Panc1 (cell line): Measurements from ENCODE around the gene RAD51AP1.

Experiments
- CTCF ChIP-seq: fragments of 450-650 bp; IDR thresholded peaks from 2 replicates; pipeline ENCODE4 v1.5.1; 2017; ENCODE audit warnings: mild to moderate bottlenecking
- POLR2AphosphoS5 ChIP-seq: IDR thresholded peaks from 2 replicates; pipeline ENCODE4 v1.6.1; 2012; ENCODE audit warnings: mild to moderate bottlenecking, low read depth, low read length, moderate library complexity
- REST ChIP-seq, 2 experiments: IDR thresholded peaks; 2 replicates each; pipeline ENCODE4 v1.6.1; 2011 to 2012; ENCODE audit warnings: low read depth in 2 of 2, control low read depth in 1 of 2, low read length in 1 of 2, mild to moderate bottlenecking in 1 of 2, moderate library complexity in 1 of 2; ENCODE audit not compliant: insufficient read depth in 1 of 2
- SIN3A ChIP-seq: IDR thresholded peaks from 2 replicates; pipeline ENCODE4 v1.6.1; 2012; ENCODE audit warnings: low read depth, mild to moderate bottlenecking, low read length, moderate library complexity, borderline replicate concordance; ENCODE audit not compliant: insufficient read depth
- TCF7L2 ChIP-seq: IDR thresholded peaks from 2 replicates; pipeline ENCODE4 v1.6.1; 2011; ENCODE audit warnings: mild to moderate bottlenecking, low read depth, low read length, inconsistent platforms

GRCh38 chr12:4587108-4587507 is 48.4 kb downstream of the RAD51AP1 start:
- TF ChIP-seq CTCF (no peak), POLR2AphosphoS5 (no peak), SIN3A (no peak), TCF7L2 (no peak), REST (IDR thresholded peaks at IDR 0.05; ENCODE audit: insufficient read depth in 1 of 2, low read depth in 2 of 2, low read length in 1 of 2) (no peak)
